Chondrocyte (in vitro differentiated cells): ENCODE data around the gene EPAS1. TPM values are rescaled to one million over a fixed set of nuclear protein-coding genes. Genes with fewer than 3 reads are reported as not detected.
"Not testable (repeated sequence)": the region's sequence is repeated elsewhere in the genome, so short reads cannot be mapped to it uniquely, and the experiment has no call there.

ENCODE experiments used
- DNase-seq: peaks from one replicate; pipeline ENCODE4 v3.0.0; 2021; ENCODE audit warnings: mixed read lengths, low spot score
- H3K27ac Mint-ChIP-seq: one replicate; pipeline ENCODE4 v1.8.0; 2021; ENCODE audit warnings: mild to moderate bottlenecking, moderate library complexity, mixed read lengths; ENCODE audit not compliant: unreplicated experiment
- H3K27me3 Mint-ChIP-seq: 2 replicates; pipeline ENCODE4 v1.8.0; 2021; ENCODE audit warnings: low read depth, mixed read lengths
- H3K36me3 Mint-ChIP-seq: 2 replicates; pipeline ENCODE4 v1.8.0; 2021; ENCODE audit warnings: low read depth, mixed read lengths
- H3K4me1 Mint-ChIP-seq: 2 replicates; pipeline ENCODE4 v1.8.0; 2021; ENCODE audit warnings: low read depth, mild to moderate bottlenecking, mixed read lengths
- H3K4me3 Mint-ChIP-seq: one replicate; pipeline ENCODE4 v1.8.0; 2021; ENCODE audit warnings: mild to moderate bottlenecking, moderate library complexity, mixed read lengths; ENCODE audit not compliant: unreplicated experiment
- H3K9me3 Mint-ChIP-seq: 2 replicates; pipeline ENCODE4 v1.8.0; 2021; ENCODE audit warnings: low read depth, mixed read lengths
- total RNA-seq: library from RNA; stranded (reverse); gene quantifications from 3 replicates; pipeline ENCODE4 v1.2.1, GENCODE V29; 2021
- TF ChIP-seq, protein P1 (sequence below): fragments of 200-600 bp; sonication (generic); IDR thresholded peaks from 2 replicates; pipeline ENCODE4 v1.5.0; 2021; ENCODE audit warnings: antibody characterized with exemption, mild to moderate bottlenecking, moderate library complexity

Gene EPAS1
- total RNA-seq, 1 donor from 2014 or later: 122 TPM

DNA sequence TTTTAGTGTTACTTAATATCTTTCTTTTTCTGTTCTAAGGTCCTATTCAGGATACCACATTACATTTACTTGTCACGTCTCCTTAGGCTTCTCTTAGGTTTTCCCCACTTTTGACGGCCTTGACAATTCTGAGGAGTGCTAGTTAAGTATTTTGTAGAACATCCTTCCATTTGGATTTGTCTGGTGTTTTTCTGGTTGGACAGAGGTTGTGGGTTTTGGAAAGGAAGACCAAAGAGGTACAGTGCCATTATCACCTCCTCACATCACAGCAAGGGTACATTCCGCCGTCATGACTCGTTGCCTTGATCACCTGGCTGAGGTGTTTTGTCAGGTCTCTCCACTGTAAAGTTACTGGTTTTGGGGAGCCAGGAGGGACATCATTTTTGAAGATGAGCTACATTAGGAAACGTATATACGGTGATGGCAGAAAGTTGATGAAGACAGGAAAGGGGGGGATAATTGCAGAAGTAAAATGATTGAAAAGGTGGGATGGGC is 93.7 kb downstream of the EPAS1 start:
- Mint-ChIP-seq H3K4me1 (no peaks in the 10 kb centered on the region), H3K27me3 (no peaks in the 10 kb centered on the region), H3K27ac (no peak overlapping the region), H3K9me3 (no peaks in the 10 kb centered on the region), H3K36me3 (peaks cover 5% of the 10 kb centered on the region), H3K4me3 (no peak overlapping the region)
- TF ChIP-seq, protein P1, sequence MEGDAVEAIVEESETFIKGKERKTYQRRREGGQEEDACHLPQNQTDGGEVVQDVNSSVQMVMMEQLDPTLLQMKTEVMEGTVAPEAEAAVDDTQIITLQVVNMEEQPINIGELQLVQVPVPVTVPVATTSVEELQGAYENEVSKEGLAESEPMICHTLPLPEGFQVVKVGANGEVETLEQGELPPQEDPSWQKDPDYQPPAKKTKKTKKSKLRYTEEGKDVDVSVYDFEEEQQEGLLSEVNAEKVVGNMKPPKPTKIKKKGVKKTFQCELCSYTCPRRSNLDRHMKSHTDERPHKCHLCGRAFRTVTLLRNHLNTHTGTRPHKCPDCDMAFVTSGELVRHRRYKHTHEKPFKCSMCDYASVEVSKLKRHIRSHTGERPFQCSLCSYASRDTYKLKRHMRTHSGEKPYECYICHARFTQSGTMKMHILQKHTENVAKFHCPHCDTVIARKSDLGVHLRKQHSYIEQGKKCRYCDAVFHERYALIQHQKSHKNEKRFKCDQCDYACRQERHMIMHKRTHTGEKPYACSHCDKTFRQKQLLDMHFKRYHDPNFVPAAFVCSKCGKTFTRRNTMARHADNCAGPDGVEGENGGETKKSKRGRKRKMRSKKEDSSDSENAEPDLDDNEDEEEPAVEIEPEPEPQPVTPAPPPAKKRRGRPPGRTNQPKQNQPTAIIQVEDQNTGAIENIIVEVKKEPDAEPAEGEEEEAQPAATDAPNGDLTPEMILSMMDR: no peak
- DNase-seq: no peak

DNA sequence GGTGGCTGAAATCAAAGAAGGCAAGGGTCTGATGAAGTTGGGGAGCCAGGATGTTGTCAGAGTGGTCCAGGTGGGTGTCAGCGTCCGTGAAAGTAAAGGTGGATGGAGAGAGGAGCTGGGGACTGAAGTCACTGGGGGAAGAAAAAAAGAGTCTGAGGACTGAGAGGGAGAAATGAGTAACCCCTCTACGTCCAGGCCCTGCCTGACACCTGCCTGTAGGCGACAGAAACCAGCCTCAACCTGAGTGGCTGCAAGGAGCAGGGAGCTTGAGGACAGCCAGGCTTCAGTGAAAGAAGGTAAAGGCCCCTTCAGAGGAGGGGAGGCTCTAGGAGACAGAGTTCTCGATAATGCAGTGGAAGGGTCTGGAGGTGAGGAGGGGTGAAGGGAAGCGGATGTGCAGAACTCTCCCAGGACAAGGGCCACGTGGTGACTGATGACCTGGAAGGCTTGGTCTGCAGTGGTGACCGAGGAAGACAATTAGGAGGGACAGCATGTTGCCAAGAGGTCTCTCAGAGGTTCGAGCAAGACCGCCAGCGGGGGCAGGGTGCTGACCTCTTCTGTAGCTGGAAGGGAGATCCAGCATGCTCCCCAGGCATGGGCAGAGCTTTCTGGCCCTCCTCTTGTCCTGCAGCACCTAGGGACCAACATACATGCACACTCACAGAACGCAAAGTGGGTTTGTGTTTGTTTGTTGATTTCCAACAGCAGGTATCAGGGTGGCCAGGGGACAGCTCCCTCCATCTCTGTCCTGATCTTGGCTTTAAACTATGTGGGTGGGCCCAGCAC is 95.5 kb downstream of the EPAS1 start:
- no peaks in the 10 kb centered on the region for H3K4me1 Mint-ChIP-seq
- TF ChIP-seq, protein P1: no peak
- H3K27ac Mint-ChIP-seq: no peak overlapping the region
- no peak overlapping the region for H3K4me3 Mint-ChIP-seq
- no peaks in the 10 kb centered on the region for H3K27me3 Mint-ChIP-seq
- no peaks in the 10 kb centered on the region for H3K9me3 Mint-ChIP-seq
- no peak for DNase-seq
- H3K36me3 Mint-ChIP-seq: peaks cover 4% of the 10 kb centered on the region

DNA sequence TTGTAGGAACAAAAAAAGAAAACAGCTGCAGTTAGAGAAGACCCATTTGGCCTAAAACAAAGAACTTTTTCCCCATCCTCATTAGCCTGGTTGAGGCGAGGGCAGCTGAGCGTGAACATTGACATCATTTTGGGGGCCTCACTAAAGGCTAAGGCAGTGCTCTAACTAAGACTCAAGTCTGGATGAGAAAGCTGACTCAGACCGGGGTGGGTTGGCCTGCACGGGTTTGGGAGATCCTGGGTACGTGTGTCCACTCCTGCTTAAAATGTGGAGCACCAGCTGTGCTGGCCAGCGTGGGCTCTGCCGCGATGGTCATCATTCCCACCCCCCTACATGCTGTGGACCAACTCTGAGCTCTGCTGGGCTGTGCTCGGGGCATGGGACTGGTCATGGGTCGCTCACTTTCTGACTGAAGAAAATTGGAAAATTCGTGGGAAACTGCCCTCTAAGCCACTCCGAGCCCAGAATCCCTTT is 96.2 kb downstream of the EPAS1 start:
- Mint-ChIP-seq H3K4me3 (no peak overlapping the region), H3K27ac (no peak overlapping the region), H3K27me3 (peaks cover 3% of the 10 kb centered on the region), H3K4me1 (no peaks in the 10 kb centered on the region), H3K9me3 (no peaks in the 10 kb centered on the region), H3K36me3 (peaks cover 4% of the 10 kb centered on the region)
- TF ChIP-seq, protein P1: no peak
- no peak for DNase-seq

DNA sequence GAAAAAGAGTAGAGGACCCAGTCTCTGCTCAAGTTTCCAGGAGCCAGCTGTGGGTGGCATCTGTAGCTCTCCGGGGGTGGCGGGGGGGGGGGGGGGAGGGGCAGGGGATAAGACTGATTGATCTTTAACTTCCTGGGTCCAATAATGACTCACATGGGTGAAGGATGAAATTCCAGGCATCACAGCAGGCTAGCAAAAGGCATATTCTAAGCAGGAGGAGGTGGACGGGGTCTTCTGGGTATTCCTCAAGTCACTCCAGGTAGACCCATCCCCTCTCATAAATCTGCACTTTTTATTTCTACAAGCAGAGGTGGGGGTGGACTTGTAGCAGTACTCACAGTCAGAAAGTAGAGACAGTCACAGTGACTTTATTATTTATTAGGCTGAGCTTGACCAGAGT is 96.7 kb downstream of the EPAS1 start:
- Mint-ChIP-seq H3K27me3 (peaks cover 4% of the 10 kb centered on the region), H3K27ac (no peak overlapping the region), H3K4me1 (no peaks in the 10 kb centered on the region), H3K9me3 (no peaks in the 10 kb centered on the region), H3K4me3 (no peak overlapping the region), H3K36me3 (peaks cover 4% of the 10 kb centered on the region)
- DNase-seq: no peak
- TF ChIP-seq, protein P1: no peak

DNA sequence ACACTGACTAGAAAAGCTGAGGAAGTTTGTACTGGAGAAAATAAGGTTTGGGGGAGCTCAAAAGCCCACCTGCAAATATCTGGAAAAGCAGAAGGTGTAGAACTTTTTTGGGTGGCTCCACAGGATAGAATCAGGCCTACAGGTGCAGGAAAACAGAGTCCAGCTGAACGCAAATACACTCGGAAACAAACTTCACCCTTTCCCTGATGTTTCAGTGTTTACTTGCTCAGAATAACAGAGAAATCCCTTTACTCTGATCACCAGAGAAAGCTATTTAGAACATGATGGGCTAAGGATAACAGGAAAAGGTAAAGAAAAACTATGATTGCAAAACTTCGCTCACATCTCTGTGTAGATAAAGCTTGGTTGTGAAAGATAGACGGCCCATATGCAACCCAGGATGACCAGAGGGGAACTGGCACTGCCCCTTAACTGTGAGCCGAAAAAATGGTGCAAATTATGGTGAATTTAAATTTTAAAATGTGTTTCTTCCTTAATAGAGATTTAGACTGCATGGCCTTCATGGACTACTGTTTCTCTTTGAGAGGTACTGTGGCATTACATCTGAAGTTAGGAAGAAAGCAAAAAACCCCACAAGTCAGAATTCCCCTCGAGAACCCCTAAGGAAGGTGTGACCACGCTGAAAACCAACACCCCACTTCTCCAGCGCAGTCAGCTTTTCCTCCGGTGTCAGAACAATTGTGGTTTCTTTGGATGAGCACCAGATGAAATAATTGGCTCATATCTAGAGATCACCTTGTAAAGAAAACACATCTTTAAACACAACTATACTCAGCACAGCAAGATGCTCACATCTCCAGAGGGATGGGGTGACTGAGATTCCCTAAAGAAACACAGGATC is 97.7 kb downstream of the EPAS1 start:
- Mint-ChIP-seq H3K9me3 (no peaks in the 10 kb centered on the region), H3K4me3 (no peak overlapping the region), H3K4me1 (no peaks in the 10 kb centered on the region), H3K27me3 (peaks cover 4% of the 10 kb centered on the region), H3K36me3 (no peaks in the 10 kb centered on the region), H3K27ac (no peak overlapping the region)
- TF ChIP-seq, protein P1: no peak
- DNase-seq: no peak

DNA sequence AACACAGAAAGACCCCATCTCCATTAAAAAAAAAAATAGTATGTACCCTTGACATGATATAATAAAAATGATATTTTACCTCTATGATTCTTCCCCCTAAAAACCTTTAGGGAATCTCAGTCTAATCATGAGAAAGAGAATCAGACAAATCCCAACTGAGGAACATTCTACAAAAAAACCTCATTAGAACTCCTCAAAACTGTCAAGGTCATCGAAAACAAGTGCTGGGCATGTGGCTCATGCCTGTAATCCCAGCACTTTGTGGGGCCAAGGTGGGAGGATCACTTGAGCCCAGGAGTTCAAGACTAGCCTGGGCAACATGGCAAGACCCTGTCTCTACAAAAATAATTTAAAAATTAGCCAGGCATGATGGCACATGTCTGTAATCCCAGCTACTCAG is 98.5 kb downstream of the EPAS1 start:
- not testable (repeated sequence) for DNase-seq, H3K27ac Mint-ChIP-seq, H3K27me3 Mint-ChIP-seq, H3K36me3 Mint-ChIP-seq, H3K9me3 Mint-ChIP-seq, H3K4me3 Mint-ChIP-seq, H3K4me1 Mint-ChIP-seq
